ENCODE data around the gene TOX4.
A peak's percentile ranks its signal among the peaks of the same experiment; 100 is the strongest.

Gene TOX4

DNA sequence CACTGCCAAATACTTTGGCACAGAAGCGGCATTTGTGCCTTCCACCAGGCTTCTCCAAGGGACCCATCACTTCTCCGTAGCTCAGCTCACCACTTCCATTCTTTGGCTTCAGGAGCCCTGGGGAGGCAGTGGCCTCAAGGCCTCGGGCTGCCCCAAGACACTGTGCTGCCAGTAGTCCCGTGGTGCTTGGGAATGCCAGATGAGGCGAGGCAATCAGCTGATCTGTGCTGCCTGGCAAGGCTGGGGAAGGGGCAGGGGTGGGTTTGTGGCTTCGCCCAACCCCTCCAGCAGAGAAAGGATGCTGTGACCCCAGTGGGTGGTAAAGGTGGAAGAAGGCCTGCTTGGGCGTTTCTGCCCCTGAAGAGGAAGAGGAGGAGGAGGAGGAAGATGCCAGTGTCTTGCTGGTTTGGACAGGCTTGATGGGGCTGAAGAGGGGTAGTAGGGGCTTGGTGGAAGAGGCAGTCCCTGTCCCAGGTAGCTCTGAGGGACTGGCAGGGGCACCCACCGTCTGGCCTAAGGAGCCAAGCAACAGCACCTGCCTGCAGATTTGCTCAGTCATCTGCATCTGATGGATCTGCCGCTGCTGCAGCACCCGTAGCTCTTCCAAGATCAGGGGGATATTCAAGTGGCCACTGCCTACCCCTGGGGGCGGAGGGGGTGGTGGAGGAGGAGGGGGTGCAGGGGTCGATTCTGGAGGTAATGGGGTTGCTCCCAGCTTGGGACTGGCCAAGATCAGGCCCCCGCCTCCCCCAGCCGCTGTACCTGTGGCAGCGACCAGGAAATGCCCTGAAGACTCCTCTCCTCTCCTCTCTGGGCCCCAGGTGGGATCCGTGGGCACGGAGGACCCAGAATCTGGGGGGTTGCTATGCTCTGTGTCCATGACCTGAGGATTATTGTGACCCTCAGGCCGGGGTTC is 47.8 kb downstream of the TOX4 start:
- Histone ChIP-seq H3K27ac (ENCODE audit: low read length) (no peak overlapping the region), H3K27me3 (ENCODE audit: control insufficient read depth, insufficient read depth, low read length) (no peaks in the 10 kb centered on the region), H3K4me3 (ENCODE audit: low read length) (peak overlapping the region; percentile 88; the same call in 1 of the 2 replicates), H3K4me1 (ENCODE audit: control insufficient read depth, insufficient read depth, low read length) (peaks cover 17% of the 10 kb centered on the region), H3K36me3 (ENCODE audit: control insufficient read depth, insufficient read depth, low read length) (peaks cover 35% of the 10 kb centered on the region), H3K9me3 (ENCODE audit: control insufficient read depth, insufficient read depth, low read length) (no peaks in the 10 kb centered on the region)
- DNase-seq (ENCODE audit: low read depth, low spot score) = no peak
- no CpG with 5 or more reads among the region's 18 CpGs for WGBS (ENCODE audit: insufficient coverage, insufficient read length)

DNA sequence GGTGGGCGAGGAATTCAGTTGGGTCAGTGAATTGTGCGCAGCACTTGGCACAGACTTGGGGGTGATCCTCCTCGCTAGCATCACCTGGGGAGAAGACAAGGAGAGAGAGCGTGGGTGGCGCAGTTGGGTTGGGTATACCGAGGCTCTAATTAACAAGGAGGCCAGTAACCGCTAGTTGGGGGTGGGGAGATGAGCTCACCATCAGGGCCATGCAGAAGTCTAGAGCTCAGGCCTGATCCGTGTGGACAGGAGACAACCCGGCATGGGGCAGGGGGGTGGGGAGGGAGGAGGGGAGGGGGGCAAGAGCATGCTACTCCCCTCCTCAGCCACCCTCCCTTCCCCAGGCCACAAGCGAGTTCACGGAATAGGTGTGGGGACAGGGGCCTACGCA is 48.6 kb downstream of the TOX4 start:
- peaks cover 17% of the 10 kb centered on the region for H3K4me1 ChIP-seq (ENCODE audit: control insufficient read depth, insufficient read depth, low read length)
- no CpG with 5 or more reads among the region's 12 CpGs for whole genome bisulfite sequencing (ENCODE audit: insufficient coverage, insufficient read length)
- H3K27me3 ChIP-seq (ENCODE audit: control insufficient read depth, insufficient read depth, low read length) = no peaks in the 10 kb centered on the region
- no peak overlapping the region for H3K27ac ChIP-seq (ENCODE audit: low read length)
- H3K4me3 ChIP-seq (ENCODE audit: low read length) = peak overlapping the region; percentile 88; the same call in 1 of the 2 replicates
- no peaks in the 10 kb centered on the region for H3K9me3 ChIP-seq (ENCODE audit: control insufficient read depth, insufficient read depth, low read length)
- peaks cover 35% of the 10 kb centered on the region for H3K36me3 ChIP-seq (ENCODE audit: control insufficient read depth, insufficient read depth, low read length)
- DNase-seq (ENCODE audit: low read depth, low spot score) = no peak

DNA sequence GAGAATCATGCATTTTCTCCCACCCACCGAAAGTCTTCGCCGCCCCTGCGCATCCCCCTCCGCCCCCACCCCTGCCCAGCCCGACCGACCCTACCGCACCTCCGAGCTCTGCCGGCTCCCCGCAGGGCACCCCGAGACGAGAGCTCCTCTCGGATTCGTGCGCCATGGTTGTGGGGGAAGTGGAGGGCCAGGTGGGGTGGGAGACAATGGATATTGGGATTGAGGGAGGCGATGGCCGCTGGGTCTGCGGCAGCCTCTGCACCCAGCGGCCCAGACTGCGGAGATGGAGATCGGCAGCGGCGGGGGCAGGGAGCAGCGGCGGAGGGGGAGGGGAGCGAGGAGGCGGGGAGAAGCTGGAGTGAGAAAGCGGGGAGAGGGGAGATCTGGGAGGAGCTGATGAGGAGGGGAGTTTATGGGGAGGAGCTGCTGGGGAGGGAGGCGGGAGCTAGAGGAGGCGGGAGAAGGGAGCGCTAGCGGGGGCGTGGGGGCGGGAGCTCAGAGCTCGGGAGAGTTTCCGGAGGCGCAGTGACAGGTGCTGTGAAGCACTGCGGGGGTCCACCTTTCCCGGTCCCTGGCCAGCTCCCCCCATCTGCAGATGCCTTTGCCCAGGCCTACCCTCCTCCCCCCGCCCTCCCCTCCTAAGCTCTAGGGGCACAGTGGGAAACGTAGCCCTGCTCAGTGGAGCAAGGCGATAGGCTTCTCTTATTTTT is 49.1 kb downstream of the TOX4 start, which contains the start of gene SALL2:
Gene SALL2, minus strand, starts transcription at position 385 of the 710 bp plus-strand sequence. Its CDS starts 219 bp downstream, at position 166.
- H3K36me3 ChIP-seq (ENCODE audit: control insufficient read depth, insufficient read depth, low read length) = peaks cover 35% of the 10 kb centered on the region
- no peaks in the 10 kb centered on the region for H3K27me3 ChIP-seq (ENCODE audit: control insufficient read depth, insufficient read depth, low read length)
- no peaks in the 10 kb centered on the region for H3K9me3 ChIP-seq (ENCODE audit: control insufficient read depth, insufficient read depth, low read length)
- DNase-seq (ENCODE audit: low read depth, low spot score) = peak; percentile 96
- peak within 1 kb of the TSS; percentile 48 for H3K27ac ChIP-seq (ENCODE audit: low read length)
- WGBS (ENCODE audit: insufficient coverage, insufficient read length) = no CpG with 5 or more reads among the region's 43 CpGs
- H3K4me3 ChIP-seq (ENCODE audit: low read length) = peak within 1 kb of the TSS; percentile 88
- peaks cover 17% of the 10 kb centered on the region for H3K4me1 ChIP-seq (ENCODE audit: control insufficient read depth, insufficient read depth, low read length)

DNA sequence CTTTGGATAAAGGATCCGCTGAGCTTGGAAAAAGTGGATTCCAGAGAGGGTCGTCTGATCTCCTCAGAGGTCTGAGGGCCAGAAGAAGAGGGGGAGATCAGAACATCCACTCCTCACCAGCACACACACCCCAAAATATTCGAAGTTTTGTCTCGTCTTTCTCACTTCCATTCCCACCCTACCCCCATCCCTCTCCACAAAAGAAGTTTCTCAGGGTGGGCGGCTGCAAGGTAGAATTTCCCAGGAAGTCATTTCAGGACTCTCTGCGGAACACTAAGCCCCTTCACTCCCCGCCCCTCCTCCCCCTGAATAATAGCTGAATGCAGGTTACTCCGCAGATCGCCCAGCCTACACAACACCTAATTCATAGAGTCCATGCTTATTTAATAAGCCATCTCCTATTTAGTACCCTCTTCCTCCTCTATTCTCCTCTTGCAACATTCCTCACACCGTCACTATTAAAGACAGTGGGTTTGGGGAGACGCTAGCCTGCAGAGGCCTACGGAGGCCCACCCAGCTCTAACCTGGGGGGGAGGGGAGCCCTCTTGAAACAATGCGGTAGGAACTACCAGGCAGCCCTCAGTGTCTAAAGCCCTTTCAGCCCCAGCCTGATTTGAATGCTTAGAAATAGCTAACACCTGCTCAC is 49.8 kb downstream of the TOX4 start:
- peak overlapping the region; percentile 16; the same call in 1 of the 2 replicates for H3K4me3 ChIP-seq (ENCODE audit: low read length)
- no peaks in the 10 kb centered on the region for H3K9me3 ChIP-seq (ENCODE audit: control insufficient read depth, insufficient read depth, low read length)
- WGBS (ENCODE audit: insufficient coverage, insufficient read length) = no CpG with 5 or more reads among the region's 13 CpGs
- peak overlapping the region; percentile 48 for H3K27ac ChIP-seq (ENCODE audit: low read length)
- H3K27me3 ChIP-seq (ENCODE audit: control insufficient read depth, insufficient read depth, low read length) = no peaks in the 10 kb centered on the region
- DNase-seq (ENCODE audit: low read depth, low spot score) = no peak
- peaks cover 17% of the 10 kb centered on the region for H3K4me1 ChIP-seq (ENCODE audit: control insufficient read depth, insufficient read depth, low read length)
- H3K36me3 ChIP-seq (ENCODE audit: control insufficient read depth, insufficient read depth, low read length) = peaks cover 34% of the 10 kb centered on the region

DNA sequence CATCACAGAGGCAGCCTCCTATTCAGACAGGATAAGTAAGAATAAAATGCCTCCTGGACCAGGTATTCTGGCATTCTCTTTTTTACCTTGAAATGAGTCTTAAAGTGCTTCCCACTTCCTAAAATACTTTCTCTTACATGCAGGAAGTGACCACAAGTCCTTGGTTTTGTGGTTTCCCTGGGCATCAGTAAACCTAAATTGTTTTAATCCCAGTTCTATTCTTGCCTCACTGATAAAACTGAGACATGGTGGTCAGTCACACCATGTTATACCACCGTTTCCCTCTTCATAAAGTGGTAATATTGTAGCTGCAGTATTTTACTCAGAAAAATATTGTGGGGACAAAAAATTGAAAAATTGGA is 50.3 kb downstream of the TOX4 start:
- peaks cover 13% of the 10 kb centered on the region; the same call in 1 of the 2 replicates for H3K4me1 ChIP-seq (ENCODE audit: control insufficient read depth, insufficient read depth, low read length)
- no peaks in the 10 kb centered on the region for H3K9me3 ChIP-seq (ENCODE audit: control insufficient read depth, insufficient read depth, low read length)
- H3K27me3 ChIP-seq (ENCODE audit: control insufficient read depth, insufficient read depth, low read length) = no peaks in the 10 kb centered on the region
- no peak overlapping the region for H3K4me3 ChIP-seq (ENCODE audit: low read length)
- WGBS (ENCODE audit: insufficient coverage, insufficient read length) = no CpG with 5 or more reads among the region's 1 CpG
- no peak for DNase-seq (ENCODE audit: low read depth, low spot score)
- peak overlapping the region; percentile 48 for H3K27ac ChIP-seq (ENCODE audit: low read length)
- peaks cover 29% of the 10 kb centered on the region for H3K36me3 ChIP-seq (ENCODE audit: control insufficient read depth, insufficient read depth, low read length)

DNA sequence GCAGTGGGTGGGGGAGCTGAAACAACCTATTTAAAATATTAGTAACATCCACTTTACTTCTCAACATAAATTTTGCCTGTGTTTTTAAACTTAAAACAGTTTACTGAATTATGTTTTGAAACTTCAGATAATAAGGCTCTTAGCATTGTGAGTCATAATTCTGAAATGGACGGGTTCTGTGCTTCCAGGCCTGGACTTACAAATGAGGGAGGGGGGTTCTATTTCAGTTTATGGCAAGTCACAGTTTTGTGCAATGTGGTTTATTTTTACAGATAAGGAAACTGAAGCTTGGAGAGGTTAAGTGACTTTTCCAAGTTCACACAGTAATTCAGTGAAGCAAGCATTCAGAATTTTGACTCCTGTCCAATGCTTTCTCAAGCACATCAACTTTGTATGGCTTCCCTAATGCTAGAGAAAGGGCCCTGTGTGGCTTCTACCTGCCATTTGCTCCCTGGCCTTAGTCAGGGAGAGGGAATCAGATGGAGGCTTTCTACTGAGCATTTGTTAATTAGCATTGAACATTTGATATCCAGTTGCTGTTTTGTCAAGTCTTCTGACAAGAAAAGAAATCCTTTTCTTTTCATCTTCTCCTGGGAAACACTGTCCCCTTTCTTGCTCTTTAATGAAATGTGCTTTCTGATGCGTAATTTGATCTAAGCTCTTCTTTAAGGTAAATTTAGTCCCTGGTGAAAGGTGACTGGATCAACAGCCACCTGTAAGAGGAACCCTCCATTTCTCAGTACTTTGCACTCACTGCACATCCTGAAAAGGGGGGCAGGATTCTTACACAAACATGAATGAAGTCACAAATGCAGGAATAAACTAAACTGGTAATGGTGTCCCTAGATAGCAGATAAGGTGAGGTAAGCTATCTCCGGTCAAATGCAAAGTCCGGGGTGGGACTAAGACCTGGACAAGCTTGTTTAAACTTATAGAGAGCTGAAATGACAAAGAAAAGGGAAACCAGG is 51.7 kb downstream of the TOX4 start:
- no CpG with 5 or more reads among the region's 4 CpGs for WGBS (ENCODE audit: insufficient coverage, insufficient read length)
- DNase-seq (ENCODE audit: low read depth, low spot score) = no peak
- H3K4me1 ChIP-seq (ENCODE audit: control insufficient read depth, insufficient read depth, low read length) = peaks cover 10% of the 10 kb centered on the region; the same call in 1 of the 2 replicates
- peak overlapping the region; percentile 53 for H3K27ac ChIP-seq (ENCODE audit: low read length)
- H3K36me3 ChIP-seq (ENCODE audit: control insufficient read depth, insufficient read depth, low read length) = peaks cover 18% of the 10 kb centered on the region
- H3K4me3 ChIP-seq (ENCODE audit: low read length) = no peak overlapping the region
- H3K9me3 ChIP-seq (ENCODE audit: control insufficient read depth, insufficient read depth, low read length) = no peaks in the 10 kb centered on the region
- no peaks in the 10 kb centered on the region for H3K27me3 ChIP-seq (ENCODE audit: control insufficient read depth, insufficient read depth, low read length)

DNA sequence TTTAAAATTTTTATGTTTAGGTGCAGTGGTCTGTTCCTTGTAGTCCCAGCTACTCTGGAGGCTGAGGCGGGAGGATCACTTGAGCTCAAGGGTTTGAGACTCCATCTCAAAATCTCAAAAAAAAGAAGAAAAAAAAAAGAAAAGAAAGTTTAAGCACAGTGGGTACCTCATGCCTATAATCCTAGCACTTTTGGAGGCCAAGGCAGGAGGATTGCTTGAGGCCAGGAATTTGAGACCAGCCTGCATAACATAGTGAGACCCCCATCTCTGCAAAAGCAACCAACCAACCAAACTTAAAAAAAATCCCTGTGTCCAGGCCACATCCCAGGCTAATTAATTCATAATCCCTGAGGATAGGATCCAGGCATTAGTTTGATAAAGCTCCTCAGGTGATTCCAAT is 52.5 kb downstream of the TOX4 start:
- WGBS (ENCODE audit: insufficient coverage, insufficient read length) = no CpG with 5 or more reads among the region's 1 CpG
- peaks cover 9% of the 10 kb centered on the region for H3K36me3 ChIP-seq (ENCODE audit: control insufficient read depth, insufficient read depth, low read length)
- H3K4me3 ChIP-seq (ENCODE audit: low read length) = no peak overlapping the region
- H3K4me1 ChIP-seq (ENCODE audit: control insufficient read depth, insufficient read depth, low read length) = peaks cover 4% of the 10 kb centered on the region; the same call in 1 of the 2 replicates
- no peak overlapping the region for H3K27ac ChIP-seq (ENCODE audit: low read length)
- H3K9me3 ChIP-seq (ENCODE audit: control insufficient read depth, insufficient read depth, low read length) = no peaks in the 10 kb centered on the region
- no peaks in the 10 kb centered on the region for H3K27me3 ChIP-seq (ENCODE audit: control insufficient read depth, insufficient read depth, low read length)
- DNase-seq (ENCODE audit: low read depth, low spot score) = no peak

DNA sequence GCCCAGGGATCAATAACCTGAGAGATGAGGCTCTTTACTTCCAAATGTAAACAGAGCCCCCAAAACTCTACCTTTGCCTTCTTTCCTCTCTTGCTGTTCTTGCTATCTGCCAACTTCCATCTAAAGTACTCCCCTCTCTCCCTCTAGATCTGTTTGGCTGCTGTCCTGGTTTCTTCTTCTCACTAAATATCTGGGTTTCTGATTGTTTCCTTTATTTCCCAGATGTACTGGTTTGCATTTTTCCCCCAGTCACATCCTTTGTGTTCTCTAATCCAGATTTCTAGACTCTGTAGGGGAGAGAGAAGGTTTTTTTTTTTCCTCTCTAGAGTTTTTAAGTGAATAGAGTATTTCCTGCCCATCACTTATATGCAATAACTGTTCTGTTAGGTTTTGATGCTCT is 56.3 kb downstream of the TOX4 start:
- Histone ChIP-seq H3K9me3 (ENCODE audit: control insufficient read depth, insufficient read depth, low read length) (no peaks in the 10 kb centered on the region), H3K27ac (ENCODE audit: low read length) (no peak overlapping the region), H3K36me3 (ENCODE audit: control insufficient read depth, insufficient read depth, low read length) (no peaks in the 10 kb centered on the region), H3K27me3 (ENCODE audit: control insufficient read depth, insufficient read depth, low read length) (no peaks in the 10 kb centered on the region), H3K4me1 (ENCODE audit: control insufficient read depth, insufficient read depth, low read length) (no peaks in the 10 kb centered on the region), H3K4me3 (ENCODE audit: low read length) (no peak overlapping the region)
- no peak for DNase-seq (ENCODE audit: low read depth, low spot score)

DNA sequence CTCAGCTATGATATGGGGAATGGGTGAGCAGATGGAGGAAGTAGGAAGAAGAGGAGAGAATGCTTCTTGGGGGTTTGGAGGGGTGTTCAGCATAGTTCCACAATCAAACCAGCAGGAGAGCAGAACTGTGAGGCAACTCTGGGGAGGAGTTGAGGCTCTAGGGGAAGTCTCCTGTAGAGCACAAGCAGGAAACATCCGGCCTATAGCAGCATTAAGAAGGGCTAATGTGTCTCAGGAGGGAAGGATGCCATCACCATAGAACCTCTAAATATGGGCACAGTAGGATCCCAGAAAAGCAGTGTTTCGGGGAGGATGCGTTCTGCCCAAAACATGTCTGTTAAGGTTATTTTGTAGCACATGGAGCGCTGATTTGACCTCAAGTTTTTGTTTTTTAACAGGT is 57.6 kb downstream of the TOX4 start:
- Histone ChIP-seq H3K4me1 (ENCODE audit: control insufficient read depth, insufficient read depth, low read length) (no peaks in the 10 kb centered on the region; the same call in 1 of the 2 replicates), H3K36me3 (ENCODE audit: control insufficient read depth, insufficient read depth, low read length) (no peaks in the 10 kb centered on the region), H3K9me3 (ENCODE audit: control insufficient read depth, insufficient read depth, low read length) (no peaks in the 10 kb centered on the region), H3K27me3 (ENCODE audit: control insufficient read depth, insufficient read depth, low read length) (no peaks in the 10 kb centered on the region), H3K27ac (ENCODE audit: low read length) (peak overlapping the region; percentile 94), H3K4me3 (ENCODE audit: low read length) (peak overlapping the region; percentile 33; the same call in 1 of the 2 replicates)
- no peak for DNase-seq (ENCODE audit: low read depth, low spot score)
- WGBS (ENCODE audit: insufficient coverage, insufficient read length) = no CpG with 5 or more reads among the region's 4 CpGs

Data from iPS DF 6.9 (cell line).